SKM-1 (cell line): ENCODE results near the gene CD40.
A peak's percentile ranks its signal among the peaks of the same experiment; 100 is the strongest.

Source experiments
- DNase-seq: peaks from one replicate; lab custom pipeline; 2025; ENCODE audit not compliant: unreplicated experiment; lab: John Stamatoyannopoulos, UW

Gene CD40

GRCh38 chr20:46117704-46118467, at the start of gene CD40:
CD40 (plus strand) TSS chr20:46118314; CDS start chr20:46118344, 30 bp downstream.
- DNase-seq, result peak; percentile 63

GRCh38 chr20:46070215-46070900, 47.8 kb upstream of the CD40 start:
- no peak for DNase-seq

GRCh38 chr20:46071573-46071972, 46.5 kb upstream of the CD40 start:
- no peak for DNase-seq

- DNase-seq, result no peak
Measured at GRCh38 chr20:46073024-46073423, 45.1 kb upstream of the CD40 start.

- no peak for DNase-seq
Measured at GRCh38 chr20:46073443-46073842, 44.7 kb upstream of the CD40 start.

GRCh38 chr20:46074006-46074405, 44.1 kb upstream of the CD40 start:
- no peak for DNase-seq

- no peak for DNase-seq
Measured at GRCh38 chr20:46076806-46077205, 41.3 kb upstream of the CD40 start.

- DNase-seq, result no peak
Measured at GRCh38 chr20:46077642-46078305, 40.3 kb upstream of the CD40 start.

- no peak for DNase-seq
Measured at GRCh38 chr20:46078954-46079353, 39.2 kb upstream of the CD40 start.

- DNase-seq, result no peak
Measured at GRCh38 chr20:46081074-46081473, 37.0 kb upstream of the CD40 start.

- DNase-seq, result no peak
Measured at GRCh38 chr20:46083101-46083500, 35.0 kb upstream of the CD40 start.

- no peak for DNase-seq
Measured at GRCh38 chr20:46083531-46084061, 34.5 kb upstream of the CD40 start.

- DNase-seq, result no peak
Measured at GRCh38 chr20:46084805-46085178, 33.3 kb upstream of the CD40 start.

- no peak for DNase-seq
Measured at GRCh38 chr20:46085179-46085851, 32.8 kb upstream of the CD40 start.

- no peak for DNase-seq
Measured at GRCh38 chr20:46087161-46087560, 31.0 kb upstream of the CD40 start.

- DNase-seq, result no peak
Measured at GRCh38 chr20:46088409-46089166, 29.5 kb upstream of the CD40 start.

GRCh38 chr20:46089167-46089416, 29.0 kb upstream of the CD40 start:
- no peak for DNase-seq

GRCh38 chr20:46089417-46090388, 28.4 kb upstream of the CD40 start, which contains the start of gene NCOA5:
NCOA5 (minus strand) TSS chr20:46089962; CDS start chr20:46079424, 10,538 bp downstream.
- DNase-seq, result peak; percentile 90
